ENCODE measurements around the gene PLXDC2. TPM values are rescaled to one million over a fixed set of nuclear protein-coding genes. Genes with fewer than 3 reads are reported as not detected.

The PLXDC2 gene
- total and polyA plus RNA-seq, 10 of the 15 experiments (the other 5 are each of a cell fraction or from before 2014, with no cell fraction given), result 0.05 to 1.8 (median 0.14) TPM; not detected in 2

DNA sequence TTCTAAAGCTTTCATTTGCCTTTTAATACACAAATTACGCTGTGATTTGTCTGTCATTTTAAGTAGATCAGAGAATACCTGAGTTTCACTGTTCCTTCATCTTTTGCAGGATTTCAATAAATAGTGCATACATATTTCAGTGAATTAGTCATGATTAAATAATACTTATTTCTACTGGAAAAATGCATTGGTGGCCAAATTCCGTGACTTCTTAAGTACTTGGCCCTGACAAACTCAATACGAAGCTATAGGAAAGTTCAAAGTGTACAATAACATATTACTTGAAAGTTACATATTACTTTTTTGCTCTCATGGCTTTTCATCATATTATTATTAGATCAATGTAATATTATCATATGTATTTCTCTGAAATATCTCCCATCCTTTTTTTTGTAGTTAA is 16.1 kb upstream of the PLXDC2 start (continued):
- TF ChIP-seq, protein P1, sequence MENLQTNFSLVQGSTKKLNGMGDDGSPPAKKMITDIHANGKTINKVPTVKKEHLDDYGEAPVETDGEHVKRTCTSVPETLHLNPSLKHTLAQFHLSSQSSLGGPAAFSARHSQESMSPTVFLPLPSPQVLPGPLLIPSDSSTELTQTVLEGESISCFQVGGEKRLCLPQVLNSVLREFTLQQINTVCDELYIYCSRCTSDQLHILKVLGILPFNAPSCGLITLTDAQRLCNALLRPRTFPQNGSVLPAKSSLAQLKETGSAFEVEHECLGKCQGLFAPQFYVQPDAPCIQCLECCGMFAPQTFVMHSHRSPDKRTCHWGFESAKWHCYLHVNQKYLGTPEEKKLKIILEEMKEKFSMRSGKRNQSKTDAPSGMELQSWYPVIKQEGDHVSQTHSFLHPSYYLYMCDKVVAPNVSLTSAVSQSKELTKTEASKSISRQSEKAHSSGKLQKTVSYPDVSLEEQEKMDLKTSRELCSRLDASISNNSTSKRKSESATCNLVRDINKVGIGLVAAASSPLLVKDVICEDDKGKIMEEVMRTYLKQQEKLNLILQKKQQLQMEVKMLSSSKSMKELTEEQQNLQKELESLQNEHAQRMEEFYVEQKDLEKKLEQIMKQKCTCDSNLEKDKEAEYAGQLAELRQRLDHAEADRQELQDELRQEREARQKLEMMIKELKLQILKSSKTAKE (IDR thresholded peaks at IDR 0.05; ENCODE audit: low read depth, poor library complexity, severe bottlenecking), result no peak
- TF ChIP-seq JUND (IDR thresholded peaks at IDR 0.05; ENCODE audit: low read depth, low read length), result no peak

DNA sequence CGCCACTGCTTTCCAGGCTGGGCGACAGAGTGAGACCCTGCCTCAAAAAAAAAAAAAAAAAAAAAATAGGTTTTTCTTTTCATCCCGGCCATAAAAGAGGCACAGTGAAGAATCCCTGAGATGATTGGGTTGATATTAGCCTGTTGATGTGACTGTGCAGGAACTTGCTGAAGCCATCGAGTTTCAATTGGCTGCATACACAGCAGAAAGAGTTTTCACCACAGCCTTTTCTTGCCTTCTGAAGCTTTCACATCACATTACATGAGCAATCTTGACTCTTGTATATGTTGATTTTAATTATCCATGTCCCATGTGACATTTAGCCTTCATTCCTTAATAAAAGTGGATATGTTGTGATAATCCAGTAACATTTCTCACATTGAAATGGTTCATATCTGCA is 14.9 kb upstream of the PLXDC2 start:
- ATAC-seq (no peak), FAIRE-seq (no peak), DNase-seq (ENCODE audit: low read depth, low spot score) (no peak)
- SMC1A ChIA-PET (ENCODE audit: uncharacterized antibody, unreplicated experiment), result no interaction called here
- Histone ChIP-seq H3K27ac (ENCODE audit: control insufficient read depth, insufficient read depth) (no peak overlapping the region), H3K36me3 (ENCODE audit: control insufficient read depth in 2 of 2, insufficient read depth in 2 of 2, low read length in 1 of 2) (no peaks in the 10 kb centered on the region), H3K4me1 (ENCODE audit: control insufficient read depth, insufficient read depth, low read length) (no peaks in the 10 kb centered on the region), H2AFZ (ENCODE audit: control insufficient read depth, low read depth, low read length) (no peak overlapping the region), H3K9ac (ENCODE audit: control insufficient read depth, insufficient read depth, low read length) (no peak overlapping the region), H4K20me1 (ENCODE audit: control insufficient read depth, insufficient read depth) (no peaks in the 10 kb centered on the region), H3K9me3 (replicated peaks; ENCODE audit: control insufficient read depth, insufficient read depth, low read length) (no peaks in the 10 kb centered on the region), H3K79me2 (ENCODE audit: control insufficient read depth, insufficient read depth, low read length) (no peaks in the 10 kb centered on the region), H3K4me3 (no peak overlapping the region), H3K27me3 (replicated peaks in 1 of 2; ENCODE audit: control insufficient read depth in 2 of 2, insufficient read depth in 2 of 2, low read length in 1 of 2) (no peaks in the 10 kb centered on the region), H3K4me2 (ENCODE audit: control insufficient read depth, insufficient read depth) (no peak overlapping the region)
- RAD21 ChIA-PET (ENCODE audit: unreplicated experiment), result no interaction called here
- intact Hi-C loops (cut with micrococcal nuclease; ENCODE audit: unreplicated experiment), result no loop called here
- POLR2A ChIA-PET, result no interaction called here
- in situ Hi-C loops (cut with MboI), result no loop called here
- WGBS (ENCODE audit: insufficient coverage, insufficient replicate concordance, low lambda C conversion rate, missing lambda C conversion rate), result 33% methylated on average over 4 of the region's 4 CpGs
- BruUV-seq (replicated peaks), result no TSS peak
- CTCF ChIA-PET, result no interaction called here
- TF ChIP-seq TAF1 (IDR thresholded peaks at IDR 0.05; ENCODE audit: borderline replicate concordance, low read depth, low read length), result no peak
- TF ChIP-seq BRCA1 (IDR thresholded peaks at IDR 0.05; ENCODE audit: low read depth, low read length), result no peak
- TF ChIP-seq SMAD5 (IDR thresholded peaks at IDR 0.05; ENCODE audit: low read depth), result no peak
- TF ChIP-seq, protein P2, sequence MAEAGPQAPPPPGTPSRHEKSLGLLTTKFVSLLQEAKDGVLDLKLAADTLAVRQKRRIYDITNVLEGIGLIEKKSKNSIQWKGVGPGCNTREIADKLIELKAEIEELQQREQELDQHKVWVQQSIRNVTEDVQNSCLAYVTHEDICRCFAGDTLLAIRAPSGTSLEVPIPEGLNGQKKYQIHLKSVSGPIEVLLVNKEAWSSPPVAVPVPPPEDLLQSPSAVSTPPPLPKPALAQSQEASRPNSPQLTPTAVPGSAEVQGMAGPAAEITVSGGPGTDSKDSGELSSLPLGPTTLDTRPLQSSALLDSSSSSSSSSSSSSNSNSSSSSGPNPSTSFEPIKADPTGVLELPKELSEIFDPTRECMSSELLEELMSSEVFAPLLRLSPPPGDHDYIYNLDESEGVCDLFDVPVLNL (IDR thresholded peaks at IDR 0.05; ENCODE audit: low read depth, low read length), result no peak
- TF ChIP-seq PML (IDR thresholded peaks at IDR 0.05; ENCODE audit: low read length), result no peak
- no peak for TF ChIP-seq TCF7 (IDR thresholded peaks at IDR 0.05; ENCODE audit: borderline replicate concordance)
- TF ChIP-seq, protein P3, sequence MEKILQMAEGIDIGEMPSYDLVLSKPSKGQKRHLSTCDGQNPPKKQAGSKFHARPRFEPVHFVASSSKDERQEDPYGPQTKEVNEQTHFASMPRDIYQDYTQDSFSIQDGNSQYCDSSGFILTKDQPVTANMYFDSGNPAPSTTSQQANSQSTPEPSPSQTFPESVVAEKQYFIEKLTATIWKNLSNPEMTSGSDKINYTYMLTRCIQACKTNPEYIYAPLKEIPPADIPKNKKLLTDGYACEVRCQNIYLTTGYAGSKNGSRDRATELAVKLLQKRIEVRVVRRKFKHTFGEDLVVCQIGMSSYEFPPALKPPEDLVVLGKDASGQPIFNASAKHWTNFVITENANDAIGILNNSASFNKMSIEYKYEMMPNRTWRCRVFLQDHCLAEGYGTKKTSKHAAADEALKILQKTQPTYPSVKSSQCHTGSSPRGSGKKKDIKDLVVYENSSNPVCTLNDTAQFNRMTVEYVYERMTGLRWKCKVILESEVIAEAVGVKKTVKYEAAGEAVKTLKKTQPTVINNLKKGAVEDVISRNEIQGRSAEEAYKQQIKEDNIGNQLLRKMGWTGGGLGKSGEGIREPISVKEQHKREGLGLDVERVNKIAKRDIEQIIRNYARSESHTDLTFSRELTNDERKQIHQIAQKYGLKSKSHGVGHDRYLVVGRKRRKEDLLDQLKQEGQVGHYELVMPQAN (conservative IDR thresholded peaks at IDR 0.05), result no peak
- no peak for TF ChIP-seq STAT3 (IDR thresholded peaks at IDR 0.05; ENCODE audit: low read depth, low read length)
- TF ChIP-seq CBFB (IDR thresholded peaks at IDR 0.05; ENCODE audit: low read depth), result no peak
- TF ChIP-seq SIX5 (IDR thresholded peaks at IDR 0.05; ENCODE audit: low read depth, low read length, severe bottlenecking), result no peak
- TF ChIP-seq LARP7 (IDR thresholded peaks at IDR 0.05), result no peak
- TF ChIP-seq, protein P4, sequence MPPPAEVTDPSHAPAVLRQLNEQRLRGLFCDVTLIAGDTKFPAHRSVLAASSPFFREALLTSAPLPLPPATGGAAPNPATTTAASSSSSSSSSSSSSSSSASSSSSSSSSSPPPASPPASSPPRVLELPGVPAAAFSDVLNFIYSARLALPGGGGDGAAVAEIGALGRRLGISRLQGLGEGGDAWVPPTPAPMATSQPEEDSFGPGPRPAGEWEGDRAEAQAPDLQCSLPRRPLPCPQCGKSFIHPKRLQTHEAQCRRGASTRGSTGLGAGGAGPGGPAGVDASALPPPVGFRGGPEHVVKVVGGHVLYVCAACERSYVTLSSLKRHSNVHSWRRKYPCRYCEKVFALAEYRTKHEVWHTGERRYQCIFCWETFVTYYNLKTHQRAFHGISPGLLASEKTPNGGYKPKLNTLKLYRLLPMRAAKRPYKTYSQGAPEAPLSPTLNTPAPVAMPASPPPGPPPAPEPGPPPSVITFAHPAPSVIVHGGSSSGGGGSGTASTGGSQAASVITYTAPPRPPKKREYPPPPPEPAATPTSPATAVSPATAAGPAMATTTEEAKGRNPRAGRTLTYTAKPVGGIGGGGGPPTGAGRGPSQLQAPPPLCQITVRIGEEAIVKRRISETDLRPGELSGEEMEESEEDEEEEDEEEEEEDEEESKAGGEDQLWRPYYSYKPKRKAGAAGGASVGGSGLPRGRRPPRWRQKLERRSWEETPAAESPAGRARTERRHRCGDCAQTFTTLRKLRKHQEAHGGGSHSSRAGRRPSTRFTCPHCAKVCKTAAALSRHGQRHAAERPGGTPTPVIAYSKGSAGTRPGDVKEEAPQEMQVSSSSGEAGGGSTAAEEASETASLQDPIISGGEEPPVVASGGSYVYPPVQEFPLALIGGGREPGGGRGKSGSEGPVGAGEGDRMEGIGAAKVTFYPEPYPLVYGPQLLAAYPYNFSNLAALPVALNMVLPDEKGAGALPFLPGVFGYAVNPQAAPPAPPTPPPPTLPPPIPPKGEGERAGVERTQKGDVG (CRISPR knock-in tag; IDR thresholded peaks at IDR 0.05), result no peak
- TF ChIP-seq MXI1 (IDR thresholded peaks at IDR 0.05; ENCODE audit: low read depth, low read length), result no peak
- no peak for TF ChIP-seq RCOR1 (conservative IDR thresholded peaks at IDR 0.05; ENCODE audit: low read depth, low read length)
